Activated naive CD4-positive, alpha-beta T cell (primary cell): ENCODE data around the gene ARID1A.

ENCODE experiments used
- DNase-seq, 4 experiments: peaks; one replicate each; lab custom pipeline; 2025; lab: John Stamatoyannopoulos, UW

ARID1A gene

DNA sequence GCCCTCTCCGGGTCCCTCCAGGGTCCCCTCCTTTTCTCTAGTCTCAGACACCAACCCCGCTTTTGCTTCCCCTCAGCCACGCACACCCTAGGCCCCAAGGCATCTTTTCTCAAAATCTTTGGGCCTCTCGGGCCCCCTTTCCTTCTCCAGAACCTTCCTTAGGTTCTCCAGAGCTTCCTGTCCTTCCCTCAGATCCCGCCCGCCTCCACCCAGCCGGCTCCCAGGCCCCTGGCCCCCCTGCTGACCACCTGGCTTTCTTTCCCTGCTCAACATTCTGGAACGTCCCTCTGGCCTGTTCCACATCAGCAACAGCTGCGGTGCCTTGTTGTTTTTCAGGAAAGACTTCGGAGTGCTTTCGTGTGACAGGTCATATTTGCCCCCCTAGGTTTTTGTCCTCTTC is 131.8 kb downstream of the ARID1A start:
- no peak for DNase-seq

DNA sequence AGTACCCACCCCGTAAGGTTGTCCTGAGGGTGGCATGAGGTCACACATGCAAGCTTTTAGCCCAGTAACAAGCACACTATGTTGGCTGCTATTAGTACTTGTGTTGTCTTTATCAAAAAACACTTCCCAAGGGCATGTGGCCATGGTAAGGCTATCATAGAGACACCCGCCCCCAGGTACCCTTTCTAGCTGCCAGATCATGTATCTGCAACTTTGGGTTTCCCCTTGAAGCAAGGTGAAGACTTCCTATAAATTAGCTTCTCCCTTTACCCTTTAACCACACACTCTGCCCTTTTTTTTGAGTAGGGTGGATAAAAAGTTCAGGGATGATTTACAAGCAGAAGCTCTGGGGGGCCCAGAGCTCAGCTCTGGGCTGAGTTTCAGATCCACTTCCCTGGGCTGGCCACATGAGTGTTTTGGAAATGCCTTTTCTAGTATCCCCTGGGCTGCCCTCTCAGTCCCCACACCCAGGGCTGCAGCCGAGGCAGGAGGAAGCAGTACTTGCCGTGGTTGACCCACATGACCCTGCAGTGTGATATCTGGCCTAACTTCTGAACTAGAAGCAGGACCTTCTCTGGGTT is 132.7 kb downstream of the ARID1A start:
- DNase-seq: no peak

DNA sequence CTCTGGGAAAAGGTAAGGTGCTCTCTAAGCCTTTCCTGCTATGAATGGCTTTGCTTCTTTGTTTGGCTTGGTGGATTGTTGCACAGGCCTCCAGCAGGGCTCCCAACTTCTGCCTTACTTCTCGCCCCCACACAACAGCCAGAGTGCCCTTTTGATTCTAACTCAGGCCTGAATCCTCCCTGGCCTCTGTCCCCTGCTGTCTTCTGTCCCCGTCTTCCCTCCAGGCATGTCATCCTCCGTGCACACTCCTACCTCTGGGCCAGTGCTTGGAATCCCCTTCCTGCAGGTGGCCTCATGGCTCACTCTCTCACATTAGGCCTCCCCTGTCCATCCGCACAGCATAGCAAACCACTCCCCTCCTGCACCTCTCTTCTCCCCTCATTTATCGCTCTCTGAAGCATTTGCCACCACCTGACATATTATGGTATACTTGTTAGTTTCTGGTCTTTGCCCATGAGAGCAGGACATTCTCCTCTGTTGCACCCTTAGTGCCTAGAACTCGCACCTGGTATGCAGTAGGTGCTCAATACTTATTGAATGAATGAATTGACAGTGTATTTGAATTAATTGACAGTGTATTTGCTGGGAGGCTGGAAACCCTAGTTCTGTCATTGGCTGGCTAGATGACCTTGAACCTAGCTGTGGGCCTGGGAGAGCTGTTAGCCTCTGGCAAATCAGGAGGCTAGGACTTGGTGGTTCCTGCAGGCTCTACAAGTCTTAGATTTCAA is 133.5 kb downstream of the ARID1A start:
- DNase-seq: no peak

DNA sequence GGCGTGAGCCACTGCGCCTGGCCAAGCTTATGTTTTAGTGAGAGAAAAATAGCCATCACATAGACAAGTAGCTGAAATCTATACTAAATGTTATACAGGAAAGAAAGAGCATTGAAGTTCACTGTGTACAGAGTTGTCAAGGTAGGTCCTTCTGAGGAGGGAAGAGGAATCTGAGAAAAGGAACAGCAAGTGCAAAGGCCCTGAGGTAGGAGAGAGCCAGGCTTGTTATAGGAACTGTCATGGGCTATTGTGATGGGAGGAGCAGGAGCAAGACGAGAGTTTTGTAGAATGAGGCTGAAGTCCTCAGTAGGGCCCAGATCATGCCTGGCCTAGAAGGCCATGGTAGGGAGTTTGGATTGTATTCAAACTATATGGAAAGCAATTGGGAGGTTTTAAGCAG is 135.2 kb downstream of the ARID1A start:
- DNase-seq: no peak
